HG02970 (cell line): ENCODE results near the gene ANKRD44.
"Not testable (repeated sequence)": the region's sequence is repeated elsewhere in the genome, so short reads cannot be mapped to it uniquely, and the experiment has no call there.

Experiments
- ATAC-seq: cut with Tn5 transposase; IDR thresholded peaks from one replicate; pipeline ENCODE4 v1.9.1; 2021; ENCODE audit warnings: mild to moderate bottlenecking, moderate library complexity, moderate number of reproducible peaks; ENCODE audit not compliant: unreplicated experiment, low FRiP score

ANKRD44 gene

GRCh38 chr2:197294260-197294659, 16.3 kb downstream of the ANKRD44 start:
- peak; percentile 41 for ATAC-seq

GRCh38 chr2:197293252-197294007, 17.1 kb downstream of the ANKRD44 start:
- no peak for ATAC-seq

GRCh38 chr2:197292619-197293018, 18.0 kb downstream of the ANKRD44 start:
- no peak for ATAC-seq

GRCh38 chr2:197287596-197287932, 23.0 kb downstream of the ANKRD44 start:
- ATAC-seq = not testable (repeated sequence)

- ATAC-seq = no peak
These were observed 23.6 kb downstream of the ANKRD44 start for GRCh38 chr2:197286805-197287595.

GRCh38 chr2:197285361-197285760, 25.2 kb downstream of the ANKRD44 start:
- ATAC-seq = no peak

- ATAC-seq = no peak
These were observed 25.6 kb downstream of the ANKRD44 start for GRCh38 chr2:197284956-197285355.

GRCh38 chr2:197281421-197281820, 29.2 kb downstream of the ANKRD44 start:
- ATAC-seq = no peak

GRCh38 chr2:197280015-197280702, 30.4 kb downstream of the ANKRD44 start:
- no peak for ATAC-seq

- no peak for ATAC-seq
These were observed 31.5 kb downstream of the ANKRD44 start for GRCh38 chr2:197278799-197279763.

- ATAC-seq = no peak
These were observed 32.8 kb downstream of the ANKRD44 start for GRCh38 chr2:197277794-197278193.

GRCh38 chr2:197276156-197276555, 34.4 kb downstream of the ANKRD44 start:
- ATAC-seq = no peak

GRCh38 chr2:197274937-197275336, 35.6 kb downstream of the ANKRD44 start:
- no peak for ATAC-seq

- no peak for ATAC-seq
These were observed 36.2 kb downstream of the ANKRD44 start for GRCh38 chr2:197274349-197274748.

GRCh38 chr2:197273485-197273884, 37.1 kb downstream of the ANKRD44 start:
- ATAC-seq = no peak

- ATAC-seq = no peak
These were observed 40.0 kb downstream of the ANKRD44 start for GRCh38 chr2:197270601-197271000.

GRCh38 chr2:197269815-197270214, 40.8 kb downstream of the ANKRD44 start:
- no peak for ATAC-seq

- ATAC-seq = no peak
These were observed 41.6 kb downstream of the ANKRD44 start for GRCh38 chr2:197268786-197269584.

GRCh38 chr2:197266477-197266876, 44.1 kb downstream of the ANKRD44 start:
- no peak for ATAC-seq
